GM18861 (cell line): Measurements from ENCODE around the gene UMODL1.

ENCODE experiments used
- ATAC-seq: cut with Tn5 transposase; IDR thresholded peaks from one replicate; pipeline ENCODE4 v1.9.1; 2021; ENCODE audit not compliant: unreplicated experiment

Gene UMODL1

DNA sequence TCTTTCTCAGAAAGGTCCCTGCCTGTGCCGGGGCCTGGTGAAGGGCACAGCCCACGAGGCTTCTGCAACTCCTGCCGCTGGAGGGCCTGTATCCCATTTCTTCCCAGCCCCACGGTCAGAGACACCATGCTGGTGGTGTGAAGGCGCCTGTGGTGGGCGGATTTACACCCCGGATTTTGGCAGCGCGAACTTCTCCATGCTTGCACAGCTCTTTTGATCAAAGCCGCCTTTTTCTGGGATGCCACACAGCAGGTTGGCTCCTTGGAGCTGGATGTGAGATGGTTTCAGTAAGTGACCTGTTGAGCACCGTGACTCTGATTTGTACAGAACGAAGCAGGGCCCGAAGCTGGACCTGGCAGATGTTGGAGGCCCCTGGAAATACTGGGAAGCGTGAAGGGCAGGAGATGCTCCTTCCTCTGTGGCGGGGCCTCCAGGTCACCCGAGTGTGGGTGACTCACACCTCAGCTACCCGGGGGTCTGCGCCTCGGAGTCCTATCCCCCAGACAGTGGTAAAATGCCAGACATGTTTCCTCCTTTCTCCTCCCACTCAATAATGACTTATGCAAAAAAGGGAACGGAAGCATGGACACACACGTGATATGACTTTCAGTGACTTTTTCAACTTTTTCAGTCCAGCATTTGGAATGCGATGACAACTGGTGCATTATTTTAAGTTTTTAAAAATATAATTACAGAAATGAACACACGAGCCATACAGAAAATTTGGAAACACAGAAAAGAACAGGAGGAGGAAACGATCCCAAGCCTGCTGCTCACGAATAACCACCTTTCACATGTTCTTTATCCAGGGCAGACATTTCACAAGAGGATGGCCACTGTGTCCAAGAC lies 9.0 kb downstream of the UMODL1 start:
- no peak for ATAC-seq

- ATAC-seq = no peak
Observed at GRCh38 chr21:42080788-42081083, 9.6 kb downstream of the UMODL1 start.

- ATAC-seq = no peak
Observed at GRCh38 chr21:42081138-42081537, 10.0 kb downstream of the UMODL1 start.

DNA sequence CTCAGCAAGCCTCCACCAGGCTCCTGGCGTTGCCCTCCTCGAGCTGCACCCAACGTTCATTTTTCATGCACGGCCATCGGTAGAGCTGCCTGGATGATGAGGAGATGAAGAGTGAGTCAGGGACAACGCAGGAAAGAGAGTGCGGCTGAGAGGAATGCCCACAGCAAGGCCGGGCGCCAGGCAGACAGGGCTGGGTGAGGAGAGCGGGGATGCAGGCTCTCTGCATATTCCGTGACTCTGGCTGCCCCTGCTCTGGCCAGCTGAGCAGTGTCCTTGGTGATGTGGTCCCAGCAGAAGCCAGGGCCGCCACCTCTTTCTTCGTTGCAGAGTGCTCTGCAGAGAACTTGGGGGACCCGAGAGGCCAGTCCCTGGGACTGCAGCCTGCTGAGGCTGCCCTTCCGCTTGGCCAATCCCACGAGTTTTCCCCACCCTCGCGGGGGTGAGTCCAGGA lies 10.8 kb downstream of the UMODL1 start:
- ATAC-seq = no peak

DNA sequence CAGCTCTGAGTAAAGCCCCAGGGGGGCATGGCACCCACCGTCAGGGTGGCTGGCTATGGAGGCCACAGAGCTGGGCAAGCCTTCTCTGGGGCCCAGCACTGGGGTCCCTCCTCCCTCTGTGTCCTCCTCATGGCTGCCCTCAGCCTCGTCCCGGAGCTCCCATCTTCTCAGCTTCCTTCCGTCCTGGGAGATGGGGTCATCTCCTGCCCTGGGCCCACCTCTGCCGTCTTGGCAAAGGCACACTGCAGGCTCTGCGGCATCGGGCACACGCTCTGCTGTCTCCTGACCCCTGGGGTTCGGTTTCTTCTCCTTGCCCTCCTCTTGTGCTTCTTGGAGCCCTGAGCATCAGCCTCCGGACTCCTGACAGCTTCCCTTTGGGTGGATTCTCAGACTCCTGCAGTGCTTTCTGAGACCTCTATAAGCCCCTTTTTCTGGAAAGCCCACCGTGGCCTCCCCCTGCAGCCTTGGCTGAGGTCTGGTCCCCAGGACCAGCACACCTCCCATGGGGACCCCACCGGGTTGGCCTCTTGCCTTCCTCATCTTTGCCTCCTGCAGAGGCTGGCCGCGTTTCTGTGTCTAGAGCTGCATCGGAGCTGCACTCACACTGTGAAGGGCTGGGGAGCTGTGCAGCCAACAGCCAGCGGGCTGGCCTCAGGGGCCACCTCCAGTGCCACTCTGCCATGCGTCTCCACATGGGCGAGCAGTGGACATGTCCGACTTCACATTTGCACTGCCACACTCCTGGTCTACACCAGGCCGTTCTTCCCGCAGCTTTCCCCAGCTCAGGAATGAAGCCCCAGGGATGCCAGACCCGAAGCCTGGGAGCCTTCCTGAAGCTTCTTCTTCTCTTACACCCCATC lies 11.6 kb downstream of the UMODL1 start:
- no peak for ATAC-seq

DNA sequence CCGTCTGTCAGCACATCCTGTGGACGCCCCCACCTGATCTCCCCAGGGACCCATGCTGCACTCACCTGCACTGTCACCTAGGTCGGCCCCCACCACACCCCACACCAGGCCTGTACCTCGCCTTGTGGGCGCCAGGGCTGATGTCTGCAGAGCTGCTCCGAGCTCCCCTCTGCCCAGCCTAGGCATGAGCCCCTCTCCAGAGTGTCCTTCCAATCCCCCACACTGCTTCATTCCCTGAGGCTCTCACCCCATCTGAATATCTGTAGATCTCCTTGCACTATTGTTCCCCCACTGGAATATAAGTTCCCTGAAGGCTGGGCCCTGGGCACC lies 12.2 kb downstream of the UMODL1 start:
- ATAC-seq = no peak

- ATAC-seq = no peak
Observed at GRCh38 chr21:42084079-42084478, 13.0 kb downstream of the UMODL1 start.

- ATAC-seq = no peak
Observed at GRCh38 chr21:42085246-42086077, 14.3 kb downstream of the UMODL1 start.

- no peak for ATAC-seq
Observed at GRCh38 chr21:42086969-42087368, 15.9 kb downstream of the UMODL1 start.

DNA sequence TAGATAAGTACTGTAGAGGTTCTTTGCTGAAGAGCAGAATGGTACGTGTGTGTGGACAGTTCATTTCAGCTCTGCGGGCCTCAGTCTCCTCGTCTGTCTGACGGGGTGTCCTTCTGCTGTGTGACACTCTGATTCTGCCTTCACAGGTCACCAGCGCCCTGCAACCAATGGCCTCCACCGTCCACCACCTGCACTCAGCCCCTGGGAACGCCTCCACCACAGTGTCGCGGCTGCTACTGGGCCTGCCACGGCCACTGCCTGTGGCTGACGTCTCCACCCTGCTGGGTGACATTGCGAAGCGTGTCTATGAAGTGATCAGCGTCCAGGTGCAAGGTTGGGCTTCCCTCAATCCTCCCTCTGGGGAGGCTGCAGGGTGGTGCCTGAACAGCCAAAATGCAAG lies 17.0 kb downstream of the UMODL1 start:
- no peak for ATAC-seq

GRCh38 chr21:42088658-42089057 lies 17.5 kb downstream of the UMODL1 start:
- ATAC-seq = no peak

DNA sequence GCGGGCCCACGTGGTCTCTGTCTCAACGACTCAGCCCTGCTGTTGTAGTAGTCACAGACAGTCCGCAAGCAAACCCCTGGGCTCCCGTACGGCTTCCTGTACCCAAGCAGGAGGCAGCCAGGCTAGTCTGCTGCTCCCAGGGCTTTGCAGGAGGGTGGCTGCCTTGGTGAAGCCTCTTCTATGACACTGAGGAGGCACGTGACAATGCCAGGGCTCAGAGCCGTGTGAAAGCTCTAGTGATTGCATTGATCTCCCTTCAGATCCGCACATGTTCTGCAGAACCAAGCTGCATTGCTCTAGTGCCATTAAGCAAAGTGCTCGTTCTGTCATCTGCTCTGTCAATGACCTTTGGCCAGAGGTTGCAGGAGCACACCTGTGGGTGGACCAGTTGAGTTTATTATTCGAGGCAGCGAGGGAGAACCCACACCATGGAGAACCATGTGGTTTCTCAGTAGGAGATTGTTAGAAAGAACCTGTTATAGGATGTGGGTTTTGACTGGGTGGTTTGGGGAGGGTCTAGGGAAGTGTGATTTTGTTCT lies 18.0 kb downstream of the UMODL1 start:
- no peak for ATAC-seq

DNA sequence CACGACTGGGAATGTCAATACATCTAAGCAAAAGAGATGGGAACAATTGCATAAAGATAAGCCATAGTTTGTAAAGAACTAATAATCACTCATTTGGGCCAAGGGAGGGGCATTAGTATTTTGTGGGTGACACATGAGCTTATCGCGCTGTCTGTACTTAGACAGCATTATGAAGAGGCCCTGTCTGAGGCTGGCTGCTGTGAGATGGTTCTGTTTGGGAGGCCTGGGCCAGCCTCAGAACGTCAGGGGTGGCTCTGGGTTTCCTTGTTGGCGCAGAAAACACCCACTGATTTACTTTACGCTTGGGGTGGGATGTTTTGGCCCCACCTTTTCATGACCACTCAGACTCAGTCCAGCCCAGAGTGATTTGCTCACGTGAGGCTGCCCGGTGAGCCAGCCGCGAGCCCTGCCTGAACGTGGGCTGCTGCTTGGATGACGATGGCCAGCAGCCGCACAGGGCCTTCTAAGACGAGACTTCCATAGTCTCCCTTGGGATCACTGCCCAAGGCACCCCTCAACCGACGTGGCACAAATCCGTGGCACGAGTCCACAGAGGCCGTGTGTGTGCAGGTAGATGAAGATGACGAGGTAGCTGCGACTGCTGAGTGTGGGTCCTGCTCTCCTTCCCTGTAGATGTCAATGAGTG lies 18.7 kb downstream of the UMODL1 start:
- ATAC-seq = no peak

GRCh38 chr21:42091899-42092508 lies 20.9 kb downstream of the UMODL1 start:
- no peak for ATAC-seq

GRCh38 chr21:42092771-42093170 lies 21.7 kb downstream of the UMODL1 start:
- ATAC-seq = no peak

- no peak for ATAC-seq
Observed at GRCh38 chr21:42093186-42093585, 22.1 kb downstream of the UMODL1 start.

- ATAC-seq = no peak
Observed at GRCh38 chr21:42093991-42094421, 22.9 kb downstream of the UMODL1 start.

DNA sequence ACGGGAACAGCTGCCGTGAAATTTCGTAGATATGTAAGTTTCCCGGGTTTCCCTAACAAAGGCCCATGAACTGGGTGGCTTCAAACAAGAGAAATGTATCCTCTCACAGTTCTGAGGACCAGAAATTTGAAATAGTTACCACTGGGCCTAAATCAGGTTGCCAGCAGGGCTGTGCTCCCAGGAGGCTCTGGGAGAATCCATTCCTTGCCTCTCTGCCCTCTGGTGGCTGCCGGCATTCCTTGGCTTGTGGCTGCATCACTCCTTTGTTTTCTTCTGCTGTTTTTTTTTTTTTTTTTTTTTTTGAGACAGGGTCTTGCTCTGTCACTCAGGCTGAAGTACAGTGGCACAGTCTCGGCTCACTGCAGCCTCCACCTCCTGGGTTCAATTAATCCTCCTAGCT lies 23.7 kb downstream of the UMODL1 start:
- ATAC-seq = no peak

- no peak for ATAC-seq
Observed at GRCh38 chr21:42095581-42095980, 24.5 kb downstream of the UMODL1 start.

DNA sequence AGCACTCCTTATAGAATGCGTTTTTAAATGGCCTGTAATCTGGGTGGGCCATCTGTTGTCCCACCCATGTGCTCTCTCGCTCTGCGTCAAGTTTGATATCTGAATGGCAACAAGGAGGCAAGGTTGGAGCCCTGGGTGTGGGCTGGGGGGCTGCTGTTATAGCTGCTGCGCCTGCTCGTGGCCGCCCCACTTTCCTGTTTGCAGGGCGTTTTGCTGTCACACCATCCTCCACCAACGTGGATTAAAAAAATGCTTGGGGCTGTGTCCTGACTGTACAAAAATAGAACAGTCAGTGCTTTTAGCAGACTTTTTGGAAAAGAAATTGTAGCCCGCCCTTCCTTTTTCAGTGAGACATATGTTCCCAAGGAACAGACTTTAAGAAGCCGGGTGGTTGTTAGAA lies 25.4 kb downstream of the UMODL1 start:
- no peak for ATAC-seq
